Lung (tissue), 12 donors: ENCODE data around the gene EXOC7. TPM values are rescaled to one million over a fixed set of nuclear protein-coding genes. Genes with fewer than 3 reads are reported as not detected.

ENCODE experiments used
- ATAC-seq: fragments of 200-7000 bp; cut with Tn5 transposase; one replicate; pipeline ENCODE4 v1.9.1; 2020; ENCODE audit warnings: moderate number of reproducible peaks; ENCODE audit not compliant: insufficient read depth, low FRiP score
- DNase-seq, 3 donors: peaks; one replicate each; pipeline ENCODE4 v3.0.0-alpha.2; 2013 to 2017
- H3K27ac ChIP-seq, 2 donors: one replicate each; pipeline ENCODE4 v1.5.1; 2013; ENCODE audit warnings: mild to moderate bottlenecking in 2 of 2, moderate library complexity in 2 of 2, control low read depth in 1 of 2, inconsistent platforms in 1 of 2, low read depth in 1 of 2, low read length in 1 of 2
- H3K27me3 ChIP-seq, 3 donors: one replicate each; pipeline ENCODE4 v1.5.1; 2013; ENCODE audit warnings: low read length in 2 of 3; ENCODE audit not compliant: control insufficient read depth in 3 of 3, insufficient read depth in 3 of 3
- H3K36me3 ChIP-seq, 4 donors: one replicate each; pipeline ENCODE4 v1.5.1; 2013; ENCODE audit warnings: low read length in 4 of 4, mild to moderate bottlenecking in 1 of 4, moderate library complexity in 1 of 4; ENCODE audit not compliant: control insufficient read depth in 4 of 4, insufficient read depth in 4 of 4
- H3K4me1 ChIP-seq, 5 donors: one replicate each; pipeline ENCODE4 v1.5.1; 2013; ENCODE audit warnings: low read length in 5 of 5, mild to moderate bottlenecking in 2 of 5, moderate library complexity in 1 of 5; ENCODE audit not compliant: control insufficient read depth in 5 of 5, insufficient read depth in 5 of 5
- H3K4me3 ChIP-seq: one replicate; pipeline ENCODE4 v1.5.1; 2013; ENCODE audit warnings: mild to moderate bottlenecking, control low read depth, moderate library complexity
- H3K9ac ChIP-seq, 2 donors: one replicate each; pipeline ENCODE4 v1.5.1; 2013; ENCODE audit warnings: low read length in 2 of 2, control low read depth in 1 of 2; ENCODE audit not compliant: insufficient read depth in 1 of 2
- H3K9me3 ChIP-seq, 4 donors: one replicate each; pipeline ENCODE4 v1.5.1; 2013; ENCODE audit warnings: low read length in 3 of 4, mild to moderate bottlenecking in 1 of 4, moderate library complexity in 1 of 4; ENCODE audit not compliant: control insufficient read depth in 4 of 4, insufficient read depth in 3 of 4
- WGBS, 2 donors: extraction: QIAGEN DNeasy Blood & Tissue Kit; methylation state at CpG; one replicate each; pipeline ENCODE4 v1.1.7; 2013; 5-methylcytosine and 5-hydroxymethylcytosine counted together
- polyA plus RNA-seq, 2 donors: library from polyadenylated mRNA; stranded (reverse); fragments of 200-250 nt; gene quantifications; one replicate each; pipeline ENCODE4 v1.2.1, GENCODE V29; 2013
- total RNA-seq, 2 donors: library from RNA; depleted of rRNA in 1 of 2; stranded (reverse); fragments of >200 nt in 1 of 2; gene quantifications; one replicate each; pipeline ENCODE4 v1.2.1, GENCODE V29; 2014 to 2021
- TF ChIP-seq, protein P1 (sequence below): IDR thresholded peaks from 2 replicates; pipeline ENCODE4 v1.5.1; 2012; ENCODE audit warnings: mild to moderate bottlenecking; ENCODE audit errors: control extremely low read depth, extremely low read depth
- donor health status: control.
- donor health status: control.
- donor health status: Bipolar disorder and iron deficiency.
- donor health status: healthy.
- donor health status: DM: yes; HTN: yes; CAD: no.

EXOC7 gene
- total and polyA plus RNA-seq, 4 donors, result 49.9 to 111 (median 80.9) TPM

DNA sequence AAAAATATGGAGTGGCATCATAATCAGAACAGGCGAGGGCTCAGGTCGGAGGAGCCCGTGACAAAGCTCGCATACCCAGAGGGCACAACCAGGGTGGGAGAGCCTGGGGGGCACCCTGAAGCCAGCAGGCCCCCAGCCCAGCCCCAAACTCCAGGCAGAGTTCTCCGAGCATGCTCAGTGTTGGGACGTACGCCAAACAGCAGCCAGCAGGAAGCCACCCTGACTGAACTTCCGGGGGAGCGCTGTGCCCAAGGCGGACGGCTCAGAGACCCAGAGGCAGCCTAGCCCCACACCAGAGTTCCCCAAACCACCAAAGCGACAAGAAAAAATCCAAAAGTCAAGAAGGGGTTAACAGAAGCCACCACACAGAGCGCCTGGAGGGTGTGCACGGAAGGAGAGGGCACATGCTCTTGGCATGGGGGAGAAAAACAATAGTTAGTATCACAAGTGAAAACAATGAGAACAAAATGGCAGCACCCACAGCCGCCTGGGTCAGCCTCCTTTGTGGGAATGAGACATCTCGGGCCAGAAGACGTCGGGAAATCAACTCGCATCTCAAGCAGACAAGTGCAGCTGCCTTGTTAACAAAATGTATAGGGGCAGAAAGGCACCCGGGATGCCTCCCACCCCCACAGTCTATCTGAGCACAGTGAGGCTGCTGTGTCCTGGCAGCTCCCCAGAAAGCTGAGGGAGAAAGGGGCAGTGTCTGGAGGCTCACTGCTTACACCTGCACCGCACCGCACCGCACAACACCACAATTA is 11.9 kb downstream of the EXOC7 start:
- H3K27ac ChIP-seq, result no peak overlapping the region
- no peak for ATAC-seq
- DNase-seq, result no peak
- no peaks in the 10 kb centered on the region for H3K9me3 ChIP-seq
- peaks cover 9 to 73% (median 44%) of the 10 kb centered on the region in 4 donors for H3K36me3 ChIP-seq
- TF ChIP-seq, protein P1, sequence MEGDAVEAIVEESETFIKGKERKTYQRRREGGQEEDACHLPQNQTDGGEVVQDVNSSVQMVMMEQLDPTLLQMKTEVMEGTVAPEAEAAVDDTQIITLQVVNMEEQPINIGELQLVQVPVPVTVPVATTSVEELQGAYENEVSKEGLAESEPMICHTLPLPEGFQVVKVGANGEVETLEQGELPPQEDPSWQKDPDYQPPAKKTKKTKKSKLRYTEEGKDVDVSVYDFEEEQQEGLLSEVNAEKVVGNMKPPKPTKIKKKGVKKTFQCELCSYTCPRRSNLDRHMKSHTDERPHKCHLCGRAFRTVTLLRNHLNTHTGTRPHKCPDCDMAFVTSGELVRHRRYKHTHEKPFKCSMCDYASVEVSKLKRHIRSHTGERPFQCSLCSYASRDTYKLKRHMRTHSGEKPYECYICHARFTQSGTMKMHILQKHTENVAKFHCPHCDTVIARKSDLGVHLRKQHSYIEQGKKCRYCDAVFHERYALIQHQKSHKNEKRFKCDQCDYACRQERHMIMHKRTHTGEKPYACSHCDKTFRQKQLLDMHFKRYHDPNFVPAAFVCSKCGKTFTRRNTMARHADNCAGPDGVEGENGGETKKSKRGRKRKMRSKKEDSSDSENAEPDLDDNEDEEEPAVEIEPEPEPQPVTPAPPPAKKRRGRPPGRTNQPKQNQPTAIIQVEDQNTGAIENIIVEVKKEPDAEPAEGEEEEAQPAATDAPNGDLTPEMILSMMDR, result no peak
- no peak overlapping the region for H3K4me3 ChIP-seq
- H3K4me1 ChIP-seq, result no peaks in the 10 kb centered on the region
- 63 to 70% methylated on average over 21 to 23 of the region's 23 CpGs for WGBS, 2 donors
- no peak overlapping the region for H3K9ac ChIP-seq
- H3K27me3 ChIP-seq, result no peaks in the 10 kb centered on the region

DNA sequence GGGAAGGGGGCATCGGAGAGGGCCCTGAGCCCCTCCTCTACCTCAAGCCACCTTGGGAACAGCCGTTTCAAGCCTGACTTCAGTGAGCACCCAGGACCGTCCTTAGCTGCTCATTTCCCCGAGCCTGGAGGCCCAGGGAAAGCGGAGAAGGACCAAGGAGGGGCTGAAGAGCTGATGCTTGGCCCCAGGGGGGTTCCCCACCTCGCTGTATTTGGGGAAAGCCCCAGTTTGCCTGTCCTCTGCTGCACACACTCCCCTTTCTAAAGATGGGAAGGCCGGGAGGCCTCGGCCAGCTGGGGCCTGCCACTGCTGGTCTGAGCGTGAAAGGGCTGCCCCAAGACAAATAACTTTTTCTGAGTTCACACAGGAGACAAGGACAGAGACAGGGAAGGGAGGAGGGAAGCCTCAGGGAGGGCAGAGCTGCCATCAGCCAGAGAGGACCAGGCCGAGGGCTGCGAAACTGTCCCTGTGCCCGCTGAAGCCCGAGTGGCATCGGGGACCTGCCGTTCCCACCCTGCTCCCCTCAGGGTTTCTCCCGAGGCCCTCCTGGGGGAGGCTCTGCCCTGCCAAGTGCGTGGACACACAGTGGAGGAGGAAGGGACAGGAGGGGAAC is 13.0 kb downstream of the EXOC7 start:
- no peak for ATAC-seq
- WGBS, 2 donors, result 92 to 96% methylated on average over 15 to 17 of the region's 17 CpGs
- no peak for DNase-seq
- Histone ChIP-seq H3K27ac (no peak overlapping the region), H3K4me3 (no peak overlapping the region), H3K27me3 (no peaks in the 10 kb centered on the region), H3K36me3 (peaks cover 14 to 79% (median 49%) of the 10 kb centered on the region in 4 donors), H3K9me3 (no peaks in the 10 kb centered on the region), H3K9ac (no peak overlapping the region), H3K4me1 (no peaks in the 10 kb centered on the region)
- TF ChIP-seq, protein P1, result no peak

DNA sequence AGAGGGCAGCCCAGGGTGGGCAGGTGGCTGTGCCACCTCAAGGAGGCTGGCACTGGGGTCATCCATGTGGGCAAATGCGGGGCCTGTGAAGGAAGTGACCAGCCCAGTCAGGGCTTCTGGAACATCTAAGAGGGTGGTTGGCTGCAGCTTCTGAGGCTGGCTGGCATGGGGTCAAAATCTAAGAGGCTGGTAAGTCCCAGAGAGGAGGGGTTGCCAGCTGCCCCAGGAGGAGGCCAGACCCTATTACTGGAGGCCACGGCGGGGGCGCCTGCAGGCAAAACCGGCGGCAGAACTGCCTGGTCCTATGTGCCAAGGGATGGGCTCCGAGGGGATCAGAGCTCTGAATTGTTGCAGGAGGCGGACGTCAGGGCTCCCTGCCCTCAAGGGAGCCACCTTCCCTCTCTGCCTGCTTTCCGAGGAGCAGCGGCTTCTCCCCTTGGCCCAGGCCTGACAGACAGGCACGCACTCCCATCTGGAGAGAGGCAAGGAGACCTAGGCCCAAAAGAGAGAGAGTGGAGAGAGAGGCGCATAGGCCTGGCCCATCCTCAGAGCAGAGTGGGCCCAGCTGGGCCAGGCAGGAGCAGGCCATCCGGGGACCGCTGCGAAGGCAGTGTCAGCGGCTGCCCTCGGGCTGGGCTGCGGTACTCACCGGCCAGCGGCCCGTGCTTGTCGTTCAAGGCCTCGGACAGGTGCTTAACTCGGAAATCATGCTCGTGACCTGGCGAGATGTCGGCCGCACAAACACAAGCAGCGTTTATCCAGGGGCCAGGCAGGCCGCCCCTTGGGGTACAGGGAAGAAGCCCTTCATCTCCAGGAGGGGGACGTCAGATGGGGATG is 13.7 kb downstream of the EXOC7 start:
- Histone ChIP-seq H3K9me3 (no peaks in the 10 kb centered on the region), H3K27ac (no peak overlapping the region), H3K9ac (no peak overlapping the region), H3K4me1 (no peaks in the 10 kb centered on the region), H3K27me3 (no peaks in the 10 kb centered on the region), H3K4me3 (no peak overlapping the region), H3K36me3 (peaks cover 17 to 86% (median 54%) of the 10 kb centered on the region in 4 donors)
- DNase-seq (no peak), ATAC-seq (no peak)
- 91 to 92% methylated on average over 29 to 32 of the region's 32 CpGs for WGBS, 2 donors
- TF ChIP-seq, protein P1, result no peak
